ENCODE data around the gene DNHD1.

GRCh38 chr11:6548121-6548520, 51.0 kb downstream of the DNHD1 start:
- TF ChIP-seq, protein P1, sequence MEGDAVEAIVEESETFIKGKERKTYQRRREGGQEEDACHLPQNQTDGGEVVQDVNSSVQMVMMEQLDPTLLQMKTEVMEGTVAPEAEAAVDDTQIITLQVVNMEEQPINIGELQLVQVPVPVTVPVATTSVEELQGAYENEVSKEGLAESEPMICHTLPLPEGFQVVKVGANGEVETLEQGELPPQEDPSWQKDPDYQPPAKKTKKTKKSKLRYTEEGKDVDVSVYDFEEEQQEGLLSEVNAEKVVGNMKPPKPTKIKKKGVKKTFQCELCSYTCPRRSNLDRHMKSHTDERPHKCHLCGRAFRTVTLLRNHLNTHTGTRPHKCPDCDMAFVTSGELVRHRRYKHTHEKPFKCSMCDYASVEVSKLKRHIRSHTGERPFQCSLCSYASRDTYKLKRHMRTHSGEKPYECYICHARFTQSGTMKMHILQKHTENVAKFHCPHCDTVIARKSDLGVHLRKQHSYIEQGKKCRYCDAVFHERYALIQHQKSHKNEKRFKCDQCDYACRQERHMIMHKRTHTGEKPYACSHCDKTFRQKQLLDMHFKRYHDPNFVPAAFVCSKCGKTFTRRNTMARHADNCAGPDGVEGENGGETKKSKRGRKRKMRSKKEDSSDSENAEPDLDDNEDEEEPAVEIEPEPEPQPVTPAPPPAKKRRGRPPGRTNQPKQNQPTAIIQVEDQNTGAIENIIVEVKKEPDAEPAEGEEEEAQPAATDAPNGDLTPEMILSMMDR (IDR thresholded peaks at IDR 0.05) = no peak
- TF ChIP-seq POLR2A (IDR thresholded peaks at IDR 0.05) = no peak
- TF ChIP-seq EP300 (IDR thresholded peaks at IDR 0.05) = no peak
- no peak for TF ChIP-seq POLR2AphosphoS5 (IDR thresholded peaks at IDR 0.05)

Measured in stomach (tissue), 4 donors.